ENCODE measurements around the gene FILIP1L.

GRCh38 chr3:100081311-100081710 lies 33.0 kb downstream of the FILIP1L start:
- TF ChIP-seq GLIS3 (CRISPR knock-in tag; IDR thresholded peaks at IDR 0.05) (no peak), PATZ1 (CRISPR knock-in tag; IDR thresholded peaks at IDR 0.05; ENCODE audit: borderline replicate concordance) (no peak), SNAI2 (CRISPR knock-in tag; IDR thresholded peaks at IDR 0.05) (no peak), ZNF70 (CRISPR knock-in tag; IDR thresholded peaks at IDR 0.05) (no peak), ZFP30 (CRISPR knock-in tag; IDR thresholded peaks at IDR 0.05) (no peak), ZNF565 (CRISPR knock-in tag; conservative IDR thresholded peaks at IDR 0.05; ENCODE audit: low read depth) (no peak)
